OCI-M2 (cell line): ENCODE results near the gene SLC12A3.

Experiments used
- DNase-seq: peaks from one replicate; lab custom pipeline; 2025; ENCODE audit not compliant: unreplicated experiment; lab: John Stamatoyannopoulos, UW

Gene SLC12A3

DNA sequence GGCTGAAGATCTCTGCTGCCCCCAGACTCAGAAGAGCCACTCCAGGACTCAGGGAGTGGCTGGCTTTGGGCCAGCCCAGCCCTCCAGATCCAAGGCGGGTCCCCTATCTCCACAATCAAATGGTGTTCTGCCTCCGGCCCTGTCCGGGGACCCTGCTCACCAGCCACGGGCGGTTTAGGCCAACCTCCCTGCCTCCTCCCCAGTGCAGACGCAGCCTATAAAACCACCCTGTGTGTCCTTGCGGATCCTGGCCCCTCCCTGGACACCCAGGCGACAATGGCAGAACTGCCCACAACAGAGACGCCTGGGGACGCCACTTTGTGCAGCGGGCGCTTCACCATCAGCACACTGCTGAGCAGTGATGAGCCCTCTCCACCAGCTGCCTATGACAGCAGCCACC is at the start of gene SLC12A3:
Gene SLC12A3, plus strand, starts transcription at position 248 of the 400 bp plus-strand sequence. Its CDS starts 29 bp downstream, at position 277.
- no peak for DNase-seq

DNA sequence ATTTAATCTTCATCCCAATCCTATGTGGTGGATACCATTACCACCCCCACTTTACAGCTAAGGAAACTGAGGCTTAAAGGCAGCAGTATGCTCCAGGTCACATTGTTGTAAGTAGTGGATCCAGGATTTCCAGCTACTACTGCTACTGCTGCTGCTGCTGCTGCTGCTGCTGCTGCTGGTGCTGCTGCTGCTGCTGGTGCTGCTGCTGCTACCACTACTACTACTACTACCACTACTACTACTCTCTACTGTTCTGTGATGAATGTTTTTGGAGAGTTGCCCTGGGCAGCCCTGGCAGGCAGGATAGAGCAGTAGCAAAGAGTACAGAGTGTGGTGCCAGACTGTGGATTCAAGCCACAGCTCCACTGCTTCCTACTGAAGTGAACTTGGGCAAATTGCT is 49.3 kb upstream of the SLC12A3 start:
- no peak for DNase-seq

DNA sequence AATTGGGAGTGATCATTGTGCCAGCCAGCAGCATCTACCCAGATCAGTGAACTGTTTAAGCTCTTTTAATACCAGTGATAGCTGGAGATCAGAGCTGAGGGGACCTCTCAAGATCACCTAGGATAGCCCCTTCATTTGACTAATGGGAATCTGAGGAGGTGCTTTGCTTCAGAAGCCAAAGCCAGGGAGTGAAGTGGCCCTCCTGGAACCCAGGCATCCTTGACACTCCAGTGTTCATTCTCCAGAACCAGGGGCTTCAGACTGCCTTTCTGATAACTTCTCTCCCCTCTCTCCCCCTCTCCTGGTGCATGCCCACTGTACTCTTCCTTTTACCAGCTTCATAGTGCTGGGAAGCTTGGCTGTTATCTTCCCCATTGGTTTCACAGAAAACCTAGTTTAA is 48.0 kb upstream of the SLC12A3 start:
- no peak for DNase-seq

DNA sequence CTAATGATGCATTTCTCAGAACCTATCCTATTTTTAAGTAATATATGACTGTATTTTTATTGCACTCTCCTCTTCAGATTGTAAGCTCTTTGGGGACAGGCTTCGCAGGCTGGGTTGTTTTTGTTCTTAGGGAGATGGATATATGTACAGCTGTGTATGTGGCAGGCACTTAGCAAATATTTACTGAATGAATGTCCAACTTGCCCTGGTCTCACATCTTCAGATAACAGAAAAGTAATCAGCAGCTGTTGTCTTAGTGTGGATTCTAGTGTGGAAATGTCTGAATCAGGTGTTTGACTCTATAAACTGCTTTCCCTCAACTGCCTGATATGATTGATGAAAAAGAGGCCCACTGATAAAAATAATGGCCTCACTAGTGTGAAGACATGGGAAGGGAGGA is 47.1 kb upstream of the SLC12A3 start:
- DNase-seq = no peak

GRCh38 chr16:56823081-56823733 is 41.8 kb upstream of the SLC12A3 start:
- DNase-seq = no peak

DNA sequence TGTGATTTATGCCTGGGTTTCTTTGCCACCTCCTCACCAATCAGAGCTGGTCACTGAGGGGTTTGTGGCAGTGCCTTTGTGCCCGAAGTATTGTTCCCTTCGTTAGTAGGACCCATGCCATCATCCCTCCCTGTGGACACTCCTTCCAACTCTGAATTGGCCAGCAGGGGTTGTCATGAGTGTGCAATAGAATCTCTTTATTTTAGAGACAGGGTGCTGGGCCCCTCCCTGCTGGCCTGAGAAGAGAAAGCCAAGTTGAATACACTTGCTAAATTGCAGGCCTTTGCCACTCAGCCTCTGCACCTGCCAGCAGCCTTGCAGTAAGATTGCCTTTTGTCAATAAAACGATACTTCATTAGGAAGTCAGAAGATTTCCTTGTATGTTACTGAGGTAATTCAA is 40.7 kb upstream of the SLC12A3 start:
- no peak for DNase-seq

GRCh38 chr16:56824804-56825203 is 40.2 kb upstream of the SLC12A3 start:
- DNase-seq = no peak

GRCh38 chr16:56825826-56826225 is 39.2 kb upstream of the SLC12A3 start:
- no peak for DNase-seq

DNA sequence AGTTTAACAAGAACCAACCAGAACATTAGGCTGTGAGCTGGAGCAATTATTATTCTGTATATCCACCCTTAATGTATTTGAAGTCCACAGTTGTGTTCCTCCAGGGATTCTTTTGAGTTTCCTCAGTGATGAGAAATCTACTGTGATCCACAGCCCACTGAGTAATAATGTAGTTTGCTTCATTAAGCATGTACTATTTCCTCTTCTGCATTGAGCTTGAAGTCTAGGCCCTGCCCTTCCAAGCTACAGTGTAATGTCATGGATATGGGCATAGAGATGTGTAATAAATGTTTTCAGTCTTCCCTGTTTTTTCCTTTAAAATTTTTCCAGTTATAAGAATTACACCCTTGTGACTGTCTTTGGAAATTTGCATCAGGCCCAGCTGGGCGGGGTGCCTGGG is 36.4 kb upstream of the SLC12A3 start:
- DNase-seq = no peak

- no peak for DNase-seq
Observed at GRCh38 chr16:56830669-56831068, 34.3 kb upstream of the SLC12A3 start.

GRCh38 chr16:56832768-56833167 is 32.2 kb upstream of the SLC12A3 start:
- no peak for DNase-seq

DNA sequence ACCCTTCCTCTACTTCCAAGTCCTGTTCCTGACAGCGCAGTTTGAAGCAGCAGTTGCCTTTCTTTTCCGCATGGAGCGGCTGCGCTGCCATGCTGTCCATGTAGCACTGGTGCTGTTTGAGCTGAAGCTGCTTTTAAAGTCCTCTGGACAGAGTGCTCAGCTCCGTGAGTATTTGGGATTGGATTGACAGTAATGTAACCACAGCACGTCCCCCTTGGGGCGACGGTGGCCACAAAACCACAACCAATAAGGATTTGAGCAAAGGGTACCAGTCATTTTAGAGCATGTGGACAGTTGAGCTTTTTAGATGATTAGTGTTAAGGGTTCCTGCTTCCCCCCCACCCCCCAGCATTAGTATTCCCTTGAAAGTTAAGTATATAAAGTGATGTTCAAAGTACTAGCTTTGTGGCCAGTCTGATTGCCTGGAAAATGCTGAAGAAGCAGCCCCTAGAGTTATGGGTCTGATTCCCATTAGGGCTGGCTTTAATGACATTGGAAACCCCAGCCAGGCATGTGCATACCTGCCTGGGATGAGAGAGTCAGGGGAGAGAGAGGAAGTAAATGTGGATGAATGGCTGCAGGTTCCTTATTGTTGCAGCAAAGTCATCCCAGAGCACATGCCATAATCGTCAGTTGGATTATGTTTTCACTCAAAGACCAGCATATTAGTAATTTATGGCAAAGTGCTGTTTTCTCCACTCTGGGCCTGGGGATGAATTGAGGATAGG is 31.6 kb upstream of the SLC12A3 start:
- no peak for DNase-seq

- DNase-seq = no peak
Observed at GRCh38 chr16:56835320-56835719, 29.7 kb upstream of the SLC12A3 start.

- no peak for DNase-seq
Observed at GRCh38 chr16:56836410-56837230, 28.4 kb upstream of the SLC12A3 start.

GRCh38 chr16:56838622-56839337 is 26.2 kb upstream of the SLC12A3 start:
- no peak for DNase-seq

GRCh38 chr16:56841233-56841632 is 23.8 kb upstream of the SLC12A3 start:
- DNase-seq = no peak

DNA sequence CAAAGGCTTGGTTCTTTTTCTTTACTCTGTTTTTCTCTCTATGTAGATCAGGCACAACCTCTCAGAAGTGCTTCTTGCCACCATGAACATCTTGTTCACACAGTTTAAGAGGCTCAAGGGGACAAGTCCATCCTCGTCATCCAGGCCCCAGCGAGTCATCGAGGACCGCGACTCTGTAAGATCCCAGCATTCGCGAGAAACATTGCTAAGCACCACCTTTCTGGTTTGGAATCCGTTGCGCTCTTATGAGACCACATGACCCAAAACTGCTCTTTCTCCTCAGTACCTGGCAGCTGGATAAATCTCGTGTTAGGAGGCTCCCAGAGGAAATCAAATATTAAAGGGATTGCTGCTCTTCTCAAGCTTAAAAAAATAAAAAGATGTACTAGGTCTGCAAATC is 23.3 kb upstream of the SLC12A3 start:
- no peak for DNase-seq

DNA sequence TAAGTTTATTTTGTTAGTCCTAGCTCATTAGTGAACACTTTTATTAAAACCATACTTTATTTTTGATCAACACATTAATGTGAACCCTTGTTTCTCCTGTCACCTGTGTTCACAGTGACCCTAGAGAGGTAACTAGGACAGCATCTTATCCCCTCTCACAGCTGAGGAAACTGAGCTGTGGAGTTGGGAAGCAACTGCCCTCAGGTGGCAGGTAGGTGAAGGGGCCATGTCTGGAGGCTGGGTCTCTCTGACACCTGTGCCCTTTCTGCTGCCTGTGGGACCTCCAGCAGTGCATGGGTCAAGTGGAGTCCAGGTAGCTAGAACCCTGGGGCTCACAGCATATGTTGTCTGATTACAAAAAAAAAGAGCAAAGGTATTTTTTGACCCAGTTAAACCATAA is 22.9 kb upstream of the SLC12A3 start:
- no peak for DNase-seq

GRCh38 chr16:56844056-56844455 is 21.0 kb upstream of the SLC12A3 start:
- no peak for DNase-seq

- DNase-seq = no peak
Observed at GRCh38 chr16:56847173-56847910, 17.7 kb upstream of the SLC12A3 start.
